Neural crest cell (in vitro differentiated cells): ENCODE measurements around the gene WDR74. TPM values are rescaled to one million over a fixed set of nuclear protein-coding genes. Genes with fewer than 3 reads are reported as not detected.
A peak's percentile ranks its signal among the peaks of the same experiment; 100 is the strongest.

Experiments used
- DNase-seq: peaks from one replicate; pipeline ENCODE4 v3.0.0; 2021; ENCODE audit warnings: low read depth, mixed read lengths, low spot score
- H3K27ac Mint-ChIP-seq: one replicate; pipeline ENCODE4 v1.8.0; 2021; ENCODE audit warnings: mild to moderate bottlenecking, mixed read lengths; ENCODE audit not compliant: unreplicated experiment
- H3K27me3 Mint-ChIP-seq: 2 replicates; pipeline ENCODE4 v1.8.0; 2021; ENCODE audit warnings: low read depth, mild to moderate bottlenecking, mixed read lengths
- H3K36me3 Mint-ChIP-seq: 2 replicates; pipeline ENCODE4 v1.8.0; 2021; ENCODE audit warnings: low read depth, mild to moderate bottlenecking, mixed read lengths
- H3K4me1 Mint-ChIP-seq: 2 replicates; pipeline ENCODE4 v1.8.0; 2021; ENCODE audit warnings: mixed read lengths
- H3K4me3 Mint-ChIP-seq: one replicate; pipeline ENCODE4 v1.8.0; 2021; ENCODE audit warnings: mild to moderate bottlenecking, mixed read lengths
- H3K9me3 Mint-ChIP-seq: 2 replicates; pipeline ENCODE4 v1.8.0; 2021; ENCODE audit warnings: mixed read lengths
- CTCF ChIP-seq: fragments of 200-600 bp; sonication (generic); conservative IDR thresholded peaks from 2 replicates; pipeline ENCODE4 v1.5.0; 2021; ENCODE audit warnings: antibody characterized with exemption, mild to moderate bottlenecking
- long read RNA-seq: library from polyadenylated mRNA; unstranded; transcript quantifications from one replicate; pipeline ENCODE4 v2.0.0, GENCODE V29; 2020
- total RNA-seq: library from RNA; stranded (reverse); gene quantifications from 2 replicates; pipeline ENCODE4 v1.2.1, GENCODE V29; 2021

The WDR74 gene
- 62.1 and 69.2 TPM in 2 replicates for total RNA-seq
- long read RNA-seq, transcript WDR74-201 (11 exons, 1,289 nt): major isoform, 47 of 62 reads
- long read RNA-seq, partial matches to known transcripts: 3 of 62 reads
- long read RNA-seq, other reads (novel, unspliced or antisense): 6 of 62 reads

- Mint-ChIP-seq H3K4me1 (peaks cover 27% of the 10 kb centered on the region), H3K36me3 (no peaks in the 10 kb centered on the region), H3K4me3 (no peak within 1 kb of the TSS), H3K9me3 (no peaks in the 10 kb centered on the region), H3K27me3 (peaks cover 6% of the 10 kb centered on the region), H3K27ac (no peak within 1 kb of the TSS)
- no peak for TF ChIP-seq CTCF
- peak; percentile 71 for DNase-seq
Measured at GRCh38 chr11:62839050-62839945, at the start of gene WDR74. WDR74 (minus strand) TSS chr11:62839590; CDS start chr11:62839570, 20 bp downstream.

- Mint-ChIP-seq H3K27me3 (no peaks in the 10 kb centered on the region), H3K27ac (no peak overlapping the region), H3K9me3 (no peaks in the 10 kb centered on the region), H3K4me1 (peaks cover 34% of the 10 kb centered on the region), H3K4me3 (peak overlapping the region; percentile 60), H3K36me3 (peaks cover 28% of the 10 kb centered on the region)
- DNase-seq: no peak
- no peak for TF ChIP-seq CTCF
Measured at GRCh38 chr11:62889126-62889483, 49.7 kb upstream of the WDR74 start.

GRCh38 chr11:62888406-62888805 is 49.0 kb upstream of the WDR74 start:
- Mint-ChIP-seq H3K27ac (no peak overlapping the region), H3K9me3 (no peaks in the 10 kb centered on the region), H3K4me3 (peak overlapping the region; percentile 60), H3K36me3 (peaks cover 35% of the 10 kb centered on the region), H3K27me3 (no peaks in the 10 kb centered on the region), H3K4me1 (peaks cover 41% of the 10 kb centered on the region)
- no peak for TF ChIP-seq CTCF
- DNase-seq: no peak

- Mint-ChIP-seq H3K9me3 (no peaks in the 10 kb centered on the region), H3K36me3 (peaks cover 58% of the 10 kb centered on the region), H3K27me3 (peaks cover 12% of the 10 kb centered on the region), H3K4me3 (peak overlapping the region; percentile 74), H3K4me1 (peaks cover 72% of the 10 kb centered on the region), H3K27ac (peak overlapping the region; percentile 89)
- DNase-seq: no peak
- no peak for TF ChIP-seq CTCF
Measured at GRCh38 chr11:62885137-62885750, 45.9 kb upstream of the WDR74 start.

- Mint-ChIP-seq H3K9me3 (no peaks in the 10 kb centered on the region), H3K4me3 (peak overlapping the region; percentile 100), H3K4me1 (peaks cover 69% of the 10 kb centered on the region), H3K27ac (peak overlapping the region; percentile 59), H3K36me3 (peaks cover 49% of the 10 kb centered on the region), H3K27me3 (peaks cover 12% of the 10 kb centered on the region)
- DNase-seq: no peak
- no peak for TF ChIP-seq CTCF
Measured at GRCh38 chr11:62883673-62884072, 44.3 kb upstream of the WDR74 start.
